Kidney tubule cell (primary cell): ENCODE measurements around the gene DBP.
A peak's percentile ranks its signal among the peaks of the same experiment; 100 is the strongest.
"Not testable (repeated sequence)": the region's sequence is repeated elsewhere in the genome, so short reads cannot be mapped to it uniquely, and the experiment has no call there.

Source experiments
- DNase-seq: peaks from one replicate; pipeline ENCODE4 v3.0.0-alpha.2; 2018; ENCODE audit warnings: low spot score

DBP gene

GRCh38 chr19:48665786-48666185, 28.6 kb upstream of the DBP start:
- DNase-seq: no peak

- DNase-seq: no peak
Measured at GRCh38 chr19:48664476-48664875, 27.3 kb upstream of the DBP start.

- DNase-seq: no peak
Measured at GRCh38 chr19:48663667-48664066, 26.5 kb upstream of the DBP start.

GRCh38 chr19:48661711-48662090, 24.5 kb upstream of the DBP start:
- DNase-seq: no peak

- peak; percentile 90 for DNase-seq
Measured at GRCh38 chr19:48660852-48661710, 23.9 kb upstream of the DBP start.

GRCh38 chr19:48659768-48660167, 22.6 kb upstream of the DBP start:
- DNase-seq: peak; percentile 27

GRCh38 chr19:48658483-48658882, 21.3 kb upstream of the DBP start:
- no peak for DNase-seq

- not testable (repeated sequence) for DNase-seq
Measured at GRCh38 chr19:48657828-48658227, 20.6 kb upstream of the DBP start.

- DNase-seq: peak; percentile 86
Measured at GRCh38 chr19:48656840-48657474, 19.8 kb upstream of the DBP start.

- DNase-seq: no peak
Measured at GRCh38 chr19:48654299-48655059, 17.3 kb upstream of the DBP start.

- DNase-seq: no peak
Measured at GRCh38 chr19:48651683-48652048, 14.5 kb upstream of the DBP start.

- DNase-seq: no peak
Measured at GRCh38 chr19:48650974-48651682, 13.9 kb upstream of the DBP start.

GRCh38 chr19:48648134-48648533, 11.0 kb upstream of the DBP start:
- DNase-seq: no peak

GRCh38 chr19:48646722-48647216, 9.6 kb upstream of the DBP start:
- DNase-seq: no peak

GRCh38 chr19:48646001-48646721, 9.0 kb upstream of the DBP start, which contains the start of gene CA11:
Gene CA11, minus strand, starts transcription at chr19:48646187. Its CDS starts 555 bp downstream, at chr19:48645632.
- DNase-seq: peak; percentile 82

- DNase-seq: no peak
Measured at GRCh38 chr19:48645620-48646000, 8.4 kb upstream of the DBP start.

- peak; percentile 66 for DNase-seq
Measured at GRCh38 chr19:48644839-48645619, 7.8 kb upstream of the DBP start.

- DNase-seq: no peak
Measured at GRCh38 chr19:48644355-48644754, 7.2 kb upstream of the DBP start.

GRCh38 chr19:48642862-48643261, 5.7 kb upstream of the DBP start:
- DNase-seq: no peak

GRCh38 chr19:48641850-48642249, 4.7 kb upstream of the DBP start:
- no peak for DNase-seq
